Panc1 (cell line): ENCODE results near the gene SLFN12L. TPM values are rescaled to one million over a fixed set of nuclear protein-coding genes. Genes with fewer than 3 reads are reported as not detected.

Experiments used
- ATAC-seq: fragments of 200-7000 bp; cut with Tn5 transposase; 2 replicates; pipeline ENCODE4 v1.9.1; 2020; ENCODE audit warnings: mild to moderate bottlenecking, moderate library complexity
- BruUV-seq: library from RNA; stranded (reverse); fragments of 400-500 nt; replicated peaks from 2 replicates; lab custom pipeline; 2021; lab: Mats Ljungman, UMichigan
- CTCF ChIA-PET: fragments of 300-600 bp; sonication (Branson Sonifier 250); formaldehyde crosslinking; loops from one replicate; lab custom pipeline; 2022; ENCODE audit warnings: antibody characterized with exemption; lab: Charles Lee
- POLR2A ChIA-PET: fragments of 300-600 bp; sonication (Branson Sonifier 250); formaldehyde crosslinking; loops from one replicate; lab custom pipeline; 2022; ENCODE audit warnings: antibody characterized with exemption; lab: Charles Lee
- DNase-seq: peaks from one replicate; pipeline ENCODE4 v3.0.0-alpha.2; 2010; ENCODE audit warnings: low read depth, low spot score
- H3K27ac ChIP-seq: 2 replicates; pipeline ENCODE4 v1.5.1; 2011; ENCODE audit warnings: mild to moderate bottlenecking, low read length, inconsistent platforms
- H3K27me3 ChIP-seq: fragments of 200-500 bp; sonication (Bioruptor generic); 2 replicates; pipeline ENCODE4 v1.6.0; 2014; ENCODE audit warnings: low read length, inconsistent platforms; ENCODE audit not compliant: control insufficient read depth, insufficient read depth
- H3K36me3 ChIP-seq: fragments of 200-500 bp; sonication (Bioruptor generic); 2 replicates; pipeline ENCODE4 v1.5.1; 2014; ENCODE audit warnings: inconsistent platforms, mild to moderate bottlenecking, low read length, moderate library complexity; ENCODE audit not compliant: control insufficient read depth, insufficient read depth
- H3K4me1 ChIP-seq: 2 replicates; pipeline ENCODE4 v1.5.1; 2011; ENCODE audit warnings: inconsistent platforms, mild to moderate bottlenecking, low read length, moderate library complexity; ENCODE audit not compliant: control insufficient read depth, insufficient read depth
- H3K4me3 ChIP-seq, 2 experiments: 2 replicates each; pipeline ENCODE4 v1.5.1; 2011 to 2012; ENCODE audit warnings: low read depth in 2 of 2, low read length in 2 of 2, mild to moderate bottlenecking in 2 of 2, inconsistent platforms in 1 of 2, moderate library complexity in 1 of 2
- H3K9me3 ChIP-seq: fragments of 200-500 bp; sonication (Bioruptor generic); 2 replicates; pipeline ENCODE4 v1.5.1; 2014; ENCODE audit warnings: low read depth, mild to moderate bottlenecking, inconsistent platforms, low read length, moderate library complexity; ENCODE audit not compliant: control insufficient read depth, insufficient read depth
- POLR2AphosphoS5 ChIP-seq: IDR thresholded peaks from 2 replicates; pipeline ENCODE4 v1.6.1; 2012; ENCODE audit warnings: mild to moderate bottlenecking, low read depth, low read length, moderate library complexity
- SIN3A ChIP-seq: IDR thresholded peaks from 2 replicates; pipeline ENCODE4 v1.6.1; 2012; ENCODE audit warnings: low read depth, mild to moderate bottlenecking, low read length, moderate library complexity, borderline replicate concordance; ENCODE audit not compliant: insufficient read depth
- TCF7L2 ChIP-seq: IDR thresholded peaks from 2 replicates; pipeline ENCODE4 v1.6.1; 2011; ENCODE audit warnings: mild to moderate bottlenecking, low read depth, low read length, inconsistent platforms
- in situ Hi-C: cut with HindIII; loops from 2 replicates; pipeline ENCODE4 v1.10.0; 2016; ENCODE audit warnings: low sequenced_read_pairs, low pct_unique_long_range_greater_than_20kb
- intact Hi-C: fragments of 100-400 bp; cut with micrococcal nuclease; formaldehyde crosslinking; loops from one replicate; pipeline ENCODE4 v1.10.0; 2022; ENCODE audit not compliant: unreplicated experiment
- total RNA-seq: library from RNA; stranded (reverse); gene quantifications from one replicate; pipeline ENCODE4 v1.2.1, GENCODE V29; 2021; ENCODE audit not compliant: unreplicated experiment
- TF ChIP-seq, protein P1 (sequence below), 2 experiments: IDR thresholded peaks; 2 replicates each; pipeline ENCODE4 v1.6.1; 2011 to 2012; ENCODE audit warnings: low read depth in 2 of 2, control low read depth in 1 of 2, low read length in 1 of 2, mild to moderate bottlenecking in 1 of 2, moderate library complexity in 1 of 2; ENCODE audit not compliant: insufficient read depth in 1 of 2
- TF ChIP-seq, protein P2 (sequence below): fragments of 450-650 bp; IDR thresholded peaks from 2 replicates; pipeline ENCODE4 v1.5.1; 2017; ENCODE audit warnings: mild to moderate bottlenecking

SLFN12L gene
- total RNA-seq, 1 experiment from 2014 or later = 0.33 TPM

DNA sequence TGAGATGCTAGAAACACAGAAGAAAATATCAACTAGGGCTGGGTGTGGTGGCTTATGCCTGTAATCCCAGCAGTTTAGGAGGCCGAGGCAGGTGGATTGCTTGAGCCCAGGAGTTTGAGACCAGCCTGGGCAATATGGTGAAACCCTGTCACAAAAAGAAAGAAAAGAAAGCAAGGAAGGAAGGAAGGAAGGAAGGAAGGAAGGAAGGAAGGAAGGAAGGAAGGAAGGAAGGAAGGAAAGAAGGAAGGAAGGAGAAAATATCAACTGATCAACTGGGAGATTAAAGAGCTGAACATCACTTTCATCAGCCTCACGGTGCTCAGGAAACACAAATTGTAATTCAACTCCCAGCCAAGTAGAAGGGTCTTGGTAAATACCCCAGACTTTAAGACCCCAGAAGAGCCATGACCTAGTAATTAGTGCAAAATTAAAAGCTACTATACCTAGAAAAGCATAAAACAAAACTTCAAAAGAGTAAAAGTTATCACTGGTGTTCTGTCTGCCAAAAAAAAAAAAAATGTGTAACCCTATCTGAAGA lies 61.1 kb downstream of the SLFN12L start:
- ChIA-PET POLR2A (interaction anchor here (0.6 kb wide), 1 partner anchor 117 kb away, joined by 3 read pairs; no protein-coding TSS in a partner anchor), CTCF (no interaction called here)
- Histone ChIP-seq H3K27me3 (peaks cover 25% of the 10 kb centered on the region), H3K4me3 (no peak overlapping the region), H3K9me3 (no peaks in the 10 kb centered on the region), H3K36me3 (no peaks in the 10 kb centered on the region), H3K4me1 (no peaks in the 10 kb centered on the region), H3K27ac (no peak overlapping the region)
- no TSS peak for BruUV-seq
- TF ChIP-seq POLR2AphosphoS5 (no peak), SIN3A (no peak), TCF7L2 (no peak)
- TF ChIP-seq, protein P1, sequence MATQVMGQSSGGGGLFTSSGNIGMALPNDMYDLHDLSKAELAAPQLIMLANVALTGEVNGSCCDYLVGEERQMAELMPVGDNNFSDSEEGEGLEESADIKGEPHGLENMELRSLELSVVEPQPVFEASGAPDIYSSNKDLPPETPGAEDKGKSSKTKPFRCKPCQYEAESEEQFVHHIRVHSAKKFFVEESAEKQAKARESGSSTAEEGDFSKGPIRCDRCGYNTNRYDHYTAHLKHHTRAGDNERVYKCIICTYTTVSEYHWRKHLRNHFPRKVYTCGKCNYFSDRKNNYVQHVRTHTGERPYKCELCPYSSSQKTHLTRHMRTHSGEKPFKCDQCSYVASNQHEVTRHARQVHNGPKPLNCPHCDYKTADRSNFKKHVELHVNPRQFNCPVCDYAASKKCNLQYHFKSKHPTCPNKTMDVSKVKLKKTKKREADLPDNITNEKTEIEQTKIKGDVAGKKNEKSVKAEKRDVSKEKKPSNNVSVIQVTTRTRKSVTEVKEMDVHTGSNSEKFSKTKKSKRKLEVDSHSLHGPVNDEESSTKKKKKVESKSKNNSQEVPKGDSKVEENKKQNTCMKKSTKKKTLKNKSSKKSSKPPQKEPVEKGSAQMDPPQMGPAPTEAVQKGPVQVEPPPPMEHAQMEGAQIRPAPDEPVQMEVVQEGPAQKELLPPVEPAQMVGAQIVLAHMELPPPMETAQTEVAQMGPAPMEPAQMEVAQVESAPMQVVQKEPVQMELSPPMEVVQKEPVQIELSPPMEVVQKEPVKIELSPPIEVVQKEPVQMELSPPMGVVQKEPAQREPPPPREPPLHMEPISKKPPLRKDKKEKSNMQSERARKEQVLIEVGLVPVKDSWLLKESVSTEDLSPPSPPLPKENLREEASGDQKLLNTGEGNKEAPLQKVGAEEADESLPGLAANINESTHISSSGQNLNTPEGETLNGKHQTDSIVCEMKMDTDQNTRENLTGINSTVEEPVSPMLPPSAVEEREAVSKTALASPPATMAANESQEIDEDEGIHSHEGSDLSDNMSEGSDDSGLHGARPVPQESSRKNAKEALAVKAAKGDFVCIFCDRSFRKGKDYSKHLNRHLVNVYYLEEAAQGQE (IDR thresholded peaks at IDR 0.05; ENCODE audit: insufficient read depth in 1 of 2, low read depth in 2 of 2, low read length in 1 of 2) = no peak
- TF ChIP-seq, protein P2, sequence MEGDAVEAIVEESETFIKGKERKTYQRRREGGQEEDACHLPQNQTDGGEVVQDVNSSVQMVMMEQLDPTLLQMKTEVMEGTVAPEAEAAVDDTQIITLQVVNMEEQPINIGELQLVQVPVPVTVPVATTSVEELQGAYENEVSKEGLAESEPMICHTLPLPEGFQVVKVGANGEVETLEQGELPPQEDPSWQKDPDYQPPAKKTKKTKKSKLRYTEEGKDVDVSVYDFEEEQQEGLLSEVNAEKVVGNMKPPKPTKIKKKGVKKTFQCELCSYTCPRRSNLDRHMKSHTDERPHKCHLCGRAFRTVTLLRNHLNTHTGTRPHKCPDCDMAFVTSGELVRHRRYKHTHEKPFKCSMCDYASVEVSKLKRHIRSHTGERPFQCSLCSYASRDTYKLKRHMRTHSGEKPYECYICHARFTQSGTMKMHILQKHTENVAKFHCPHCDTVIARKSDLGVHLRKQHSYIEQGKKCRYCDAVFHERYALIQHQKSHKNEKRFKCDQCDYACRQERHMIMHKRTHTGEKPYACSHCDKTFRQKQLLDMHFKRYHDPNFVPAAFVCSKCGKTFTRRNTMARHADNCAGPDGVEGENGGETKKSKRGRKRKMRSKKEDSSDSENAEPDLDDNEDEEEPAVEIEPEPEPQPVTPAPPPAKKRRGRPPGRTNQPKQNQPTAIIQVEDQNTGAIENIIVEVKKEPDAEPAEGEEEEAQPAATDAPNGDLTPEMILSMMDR = no peak
- ATAC-seq (no peak), DNase-seq (no peak)
- in situ Hi-C loops = no loop called here
- intact Hi-C loops = no loop called here

DNA sequence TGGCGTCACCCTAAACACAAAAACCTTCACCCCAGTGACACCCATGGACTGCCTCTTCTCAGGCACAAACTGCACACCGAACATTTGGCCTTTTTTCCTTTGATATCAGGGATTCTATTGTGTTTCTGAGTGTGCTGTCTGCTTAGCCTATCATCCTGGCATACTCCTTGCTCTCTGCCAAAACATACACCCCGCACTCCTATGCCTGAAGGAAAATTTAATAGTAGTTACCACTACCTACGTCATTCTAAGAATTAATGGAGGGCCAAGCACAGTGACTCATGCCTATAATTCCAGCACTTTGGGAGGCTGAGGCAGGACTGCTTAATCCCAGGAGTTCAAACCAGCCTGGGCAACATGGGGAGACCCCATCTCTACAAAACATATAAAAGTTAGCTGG lies 69.0 kb downstream of the SLFN12L start:
- ATAC-seq (no peak), DNase-seq (no peak)
- Histone ChIP-seq H3K36me3 (no peaks in the 10 kb centered on the region), H3K4me1 (no peaks in the 10 kb centered on the region), H3K27me3 (0 out of 2 replicates have a peak, but pooled peaks cover 2% of the 10 kb centered on the region), H3K4me3 (no peak overlapping the region), H3K27ac (no peak overlapping the region), H3K9me3 (no peaks in the 10 kb centered on the region)
- POLR2A ChIA-PET = no interaction called here
- no TSS peak for BruUV-seq
- in situ Hi-C loops (no loop called here), intact Hi-C loops (no loop called here)
- CTCF ChIA-PET = no interaction called here
- TF ChIP-seq SIN3A (no peak), POLR2AphosphoS5 (no peak), TCF7L2 (no peak)
- TF ChIP-seq, protein P2 = no peak
- TF ChIP-seq, protein P1 (IDR thresholded peaks at IDR 0.05; ENCODE audit: insufficient read depth in 1 of 2, low read depth in 2 of 2, low read length in 1 of 2) = no peak
